ENCODE results near the gene WDFY4. TPM values are rescaled to one million over a fixed set of nuclear protein-coding genes. Genes with fewer than 3 reads are reported as not detected.

WDFY4 gene
- total RNA-seq, 1 donor from 2014 or later, result not detected

DNA sequence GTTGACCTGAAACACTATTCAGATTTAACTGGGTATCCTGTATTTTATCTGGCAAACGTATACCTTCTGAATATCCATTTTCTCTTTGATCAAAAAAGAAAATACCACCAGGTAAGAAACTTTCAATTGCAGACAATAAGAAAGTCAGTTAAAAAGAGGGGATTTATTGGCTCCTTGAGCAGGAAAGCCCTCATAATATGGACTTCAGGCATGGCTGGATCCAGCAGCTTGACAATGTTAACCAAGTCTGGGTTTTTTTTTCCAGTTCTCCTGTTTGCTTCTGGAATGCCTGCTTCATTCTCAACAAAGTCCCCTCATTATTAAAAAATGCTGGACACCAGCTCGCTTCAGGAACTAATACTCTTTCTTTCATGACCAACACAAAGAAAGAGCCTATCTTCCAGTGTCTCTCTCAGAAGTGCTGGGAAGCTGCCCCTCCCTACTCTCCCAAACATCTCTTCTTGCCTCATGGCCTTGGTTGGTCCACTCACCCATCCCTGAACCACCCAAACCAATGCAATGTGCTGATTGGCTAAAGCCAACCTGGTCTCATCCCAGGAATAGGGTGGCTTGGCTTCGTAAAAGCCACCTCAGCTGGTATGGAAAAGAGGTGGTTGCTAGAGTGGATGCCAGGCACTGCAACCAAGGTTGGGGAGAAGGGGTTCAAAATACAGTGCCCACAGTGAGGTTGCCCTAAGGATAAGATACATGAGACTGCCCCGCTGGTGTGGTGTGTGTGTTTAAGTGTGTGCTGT lies 30.6 kb upstream of the WDFY4 start:
- no peak overlapping the region for H3K9ac ChIP-seq
- no peak overlapping the region for H3K4me2 ChIP-seq
- H3K4me1 ChIP-seq, result no peaks in the 10 kb centered on the region
- no peak overlapping the region for H2AFZ ChIP-seq (replicated peaks)
- no peak overlapping the region for H3K27ac ChIP-seq
- H4K20me1 ChIP-seq (ENCODE audit: low read depth), result no peaks in the 10 kb centered on the region
- H3K4me3 Mint-ChIP-seq, result no peak overlapping the region
- no peak overlapping the region for H3K27ac Mint-ChIP-seq
- no peaks in the 10 kb centered on the region for H3F3A ChIP-seq (ENCODE audit: low read depth)
- no peak for TF ChIP-seq EZH2 (IDR thresholded peaks at IDR 0.05)
- TF ChIP-seq EZH2phosphoT487 (IDR thresholded peaks at IDR 0.05), result no peak
- TF ChIP-seq, protein P1, sequence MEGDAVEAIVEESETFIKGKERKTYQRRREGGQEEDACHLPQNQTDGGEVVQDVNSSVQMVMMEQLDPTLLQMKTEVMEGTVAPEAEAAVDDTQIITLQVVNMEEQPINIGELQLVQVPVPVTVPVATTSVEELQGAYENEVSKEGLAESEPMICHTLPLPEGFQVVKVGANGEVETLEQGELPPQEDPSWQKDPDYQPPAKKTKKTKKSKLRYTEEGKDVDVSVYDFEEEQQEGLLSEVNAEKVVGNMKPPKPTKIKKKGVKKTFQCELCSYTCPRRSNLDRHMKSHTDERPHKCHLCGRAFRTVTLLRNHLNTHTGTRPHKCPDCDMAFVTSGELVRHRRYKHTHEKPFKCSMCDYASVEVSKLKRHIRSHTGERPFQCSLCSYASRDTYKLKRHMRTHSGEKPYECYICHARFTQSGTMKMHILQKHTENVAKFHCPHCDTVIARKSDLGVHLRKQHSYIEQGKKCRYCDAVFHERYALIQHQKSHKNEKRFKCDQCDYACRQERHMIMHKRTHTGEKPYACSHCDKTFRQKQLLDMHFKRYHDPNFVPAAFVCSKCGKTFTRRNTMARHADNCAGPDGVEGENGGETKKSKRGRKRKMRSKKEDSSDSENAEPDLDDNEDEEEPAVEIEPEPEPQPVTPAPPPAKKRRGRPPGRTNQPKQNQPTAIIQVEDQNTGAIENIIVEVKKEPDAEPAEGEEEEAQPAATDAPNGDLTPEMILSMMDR (IDR thresholded peaks at IDR 0.05), result no peak
- no peaks in the 10 kb centered on the region for H3K79me2 ChIP-seq (ENCODE audit: low read depth)
- H3K4me3 ChIP-seq, result no peak overlapping the region
- H3K27me3 Mint-ChIP-seq (ENCODE audit: insufficient read depth, low read depth), result peaks cover 16% of the 10 kb centered on the region
- H3K4me1 Mint-ChIP-seq, result peaks cover 7% of the 10 kb centered on the region
- H3K27me3 ChIP-seq, result peaks cover 36% of the 10 kb centered on the region
- H3K9me3 Mint-ChIP-seq, result no peaks in the 10 kb centered on the region
- DNase-seq (ENCODE audit: low spot score), result no peak
- H3K36me3 ChIP-seq, result no peaks in the 10 kb centered on the region
- no peaks in the 10 kb centered on the region for H3K36me3 Mint-ChIP-seq
- H3K9me3 ChIP-seq (ENCODE audit: low read depth), result no peaks in the 10 kb centered on the region

DNA sequence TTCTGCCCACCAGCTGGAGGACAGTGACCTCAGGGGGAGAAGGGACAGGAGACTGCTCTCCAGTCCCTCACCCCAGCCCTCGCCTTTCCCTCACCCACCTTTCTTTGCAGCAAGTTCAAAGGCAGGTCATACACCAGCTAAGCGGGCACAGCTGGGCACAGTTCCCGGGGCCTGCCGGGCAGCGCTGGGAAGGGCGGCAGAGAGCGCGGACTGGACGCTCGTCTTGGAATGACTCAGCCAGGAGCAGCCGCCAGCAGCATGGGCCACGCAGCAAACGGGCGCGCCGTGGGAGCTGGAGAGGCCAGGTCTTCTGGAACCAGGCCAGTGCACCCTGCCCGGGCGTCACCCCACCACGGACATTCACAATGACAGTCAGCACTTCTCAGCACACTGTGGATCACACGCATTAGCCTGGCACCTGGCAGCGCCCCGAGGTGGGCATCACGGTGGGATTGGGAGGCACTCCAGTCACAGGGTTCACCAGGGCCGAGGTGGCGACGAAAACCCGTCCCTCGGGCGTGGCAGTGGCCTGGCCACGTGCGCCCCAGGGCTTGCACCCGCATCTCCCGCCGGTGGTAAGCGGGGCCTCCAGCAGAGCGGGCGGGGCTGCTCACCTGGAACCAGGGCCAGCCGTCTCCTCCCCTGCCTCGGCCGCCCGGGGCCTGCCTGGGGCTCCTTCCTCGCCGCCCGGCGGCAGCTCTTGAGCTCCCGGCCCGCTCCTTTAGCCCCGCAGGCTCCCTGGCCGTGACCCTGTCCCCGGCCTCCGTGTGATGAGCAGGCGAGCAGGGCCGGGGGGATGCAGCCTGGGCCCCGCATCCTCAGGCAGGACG lies 29.0 kb upstream of the WDFY4 start:
- Histone ChIP-seq H3K27ac (no peak overlapping the region), H3K27me3 (peaks cover 36% of the 10 kb centered on the region), H3K36me3 (no peaks in the 10 kb centered on the region), H4K20me1 (ENCODE audit: low read depth) (no peaks in the 10 kb centered on the region), H3K4me3 (peak overlapping the region; percentile 45), H3F3A (ENCODE audit: low read depth) (no peaks in the 10 kb centered on the region), H3K9ac (no peak overlapping the region), H3K79me2 (ENCODE audit: low read depth) (no peaks in the 10 kb centered on the region), H3K9me3 (ENCODE audit: low read depth) (no peaks in the 10 kb centered on the region), H2AFZ (replicated peaks) (peak overlapping the region; percentile 45), H3K4me1 (no peaks in the 10 kb centered on the region), H3K4me2 (peak overlapping the region; percentile 84)
- Mint-ChIP-seq H3K4me1 (peaks cover 7% of the 10 kb centered on the region), H3K36me3 (no peaks in the 10 kb centered on the region), H3K27ac (no peak overlapping the region), H3K27me3 (ENCODE audit: insufficient read depth, low read depth) (peaks cover 16% of the 10 kb centered on the region), H3K9me3 (no peaks in the 10 kb centered on the region), H3K4me3 (no peak overlapping the region)
- TF ChIP-seq EZH2 (IDR thresholded peaks at IDR 0.05) (no peak), EZH2phosphoT487 (IDR thresholded peaks at IDR 0.05) (no peak)
- TF ChIP-seq, protein P1 (IDR thresholded peaks at IDR 0.05), result no peak
- DNase-seq (ENCODE audit: low spot score), result no peak

DNA sequence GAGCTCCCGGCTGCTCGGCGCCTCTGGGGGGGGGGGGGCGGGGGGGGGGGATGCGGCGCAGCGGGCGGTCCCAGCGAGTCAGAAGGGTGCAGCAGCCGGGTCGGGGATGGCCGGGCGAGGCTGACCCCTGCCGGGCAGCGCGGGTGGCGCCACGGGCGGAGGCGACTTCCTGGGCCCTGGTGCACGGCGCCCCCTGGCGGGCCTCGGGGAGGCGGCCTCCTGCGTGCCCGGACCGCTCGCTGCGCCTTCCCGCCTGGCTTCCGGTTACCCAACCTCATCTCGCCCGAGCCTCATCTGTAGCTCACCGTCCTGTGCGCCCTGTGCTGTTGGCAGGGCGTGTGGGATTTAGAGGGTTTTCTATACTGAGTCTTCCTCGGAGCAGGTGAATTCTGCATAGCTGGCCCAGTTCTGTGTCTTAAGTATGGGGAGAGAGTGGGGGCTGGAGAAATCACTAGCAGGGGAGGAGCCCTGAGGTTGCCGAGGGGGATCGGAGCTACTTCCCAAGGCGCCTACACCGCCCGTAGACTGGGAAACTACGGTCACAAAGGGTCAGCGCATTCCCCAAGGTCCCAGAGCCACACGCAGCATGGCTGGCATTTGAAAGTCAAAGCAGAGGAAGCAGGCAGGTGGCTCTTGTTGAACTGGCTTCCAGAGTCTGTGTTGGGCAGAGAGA lies 28.3 kb upstream of the WDFY4 start:
- peak overlapping the region; percentile 78 for H3K27ac Mint-ChIP-seq

More for the DNA sequence above, 28.3 kb upstream of the WDFY4 start:
- no peaks in the 10 kb centered on the region for H3F3A ChIP-seq (ENCODE audit: low read depth)
- H3K4me1 ChIP-seq, result no peaks in the 10 kb centered on the region
- Mint-ChIP-seq H3K9me3 (no peaks in the 10 kb centered on the region), H3K36me3 (no peaks in the 10 kb centered on the region), H3K27me3 (ENCODE audit: insufficient read depth, low read depth) (peaks cover 12% of the 10 kb centered on the region), H3K4me3 (peak overlapping the region; percentile 85), H3K4me1 (peaks cover 7% of the 10 kb centered on the region)
- TF ChIP-seq EZH2phosphoT487 (IDR thresholded peaks at IDR 0.05), result no peak
- TF ChIP-seq, protein P1 (IDR thresholded peaks at IDR 0.05), result peak; percentile 95
- no peak for TF ChIP-seq EZH2 (IDR thresholded peaks at IDR 0.05)
- no peak overlapping the region for H3K27ac ChIP-seq
- no peaks in the 10 kb centered on the region for H3K36me3 ChIP-seq
- DNase-seq (ENCODE audit: low spot score), result peak; percentile 92
- H2AFZ ChIP-seq (replicated peaks), result peak overlapping the region; percentile 98
- H3K79me2 ChIP-seq (ENCODE audit: low read depth), result no peaks in the 10 kb centered on the region
- no peaks in the 10 kb centered on the region for H3K9me3 ChIP-seq (ENCODE audit: low read depth)
- H3K4me3 ChIP-seq, result peak overlapping the region; percentile 45
- H4K20me1 ChIP-seq (ENCODE audit: low read depth), result no peaks in the 10 kb centered on the region
- no peak overlapping the region for H3K9ac ChIP-seq
- H3K27me3 ChIP-seq, result peaks cover 36% of the 10 kb centered on the region
- peak overlapping the region; percentile 84 for H3K4me2 ChIP-seq
